ENCODE results near the gene OSBP2.

OSBP2 gene

GRCh38 chr22:30887861-30888260 lies 193.2 kb downstream of the OSBP2 start:
- DNase-seq (ENCODE audit: low read depth), result no peak
- TF ChIP-seq CTCF (IDR thresholded peaks at IDR 0.05; ENCODE audit: insufficient read depth, low read depth, low read length, missing control alignments), result no peak
- H3K4me3 ChIP-seq (ENCODE audit: low read length), result no peak overlapping the region

DNA sequence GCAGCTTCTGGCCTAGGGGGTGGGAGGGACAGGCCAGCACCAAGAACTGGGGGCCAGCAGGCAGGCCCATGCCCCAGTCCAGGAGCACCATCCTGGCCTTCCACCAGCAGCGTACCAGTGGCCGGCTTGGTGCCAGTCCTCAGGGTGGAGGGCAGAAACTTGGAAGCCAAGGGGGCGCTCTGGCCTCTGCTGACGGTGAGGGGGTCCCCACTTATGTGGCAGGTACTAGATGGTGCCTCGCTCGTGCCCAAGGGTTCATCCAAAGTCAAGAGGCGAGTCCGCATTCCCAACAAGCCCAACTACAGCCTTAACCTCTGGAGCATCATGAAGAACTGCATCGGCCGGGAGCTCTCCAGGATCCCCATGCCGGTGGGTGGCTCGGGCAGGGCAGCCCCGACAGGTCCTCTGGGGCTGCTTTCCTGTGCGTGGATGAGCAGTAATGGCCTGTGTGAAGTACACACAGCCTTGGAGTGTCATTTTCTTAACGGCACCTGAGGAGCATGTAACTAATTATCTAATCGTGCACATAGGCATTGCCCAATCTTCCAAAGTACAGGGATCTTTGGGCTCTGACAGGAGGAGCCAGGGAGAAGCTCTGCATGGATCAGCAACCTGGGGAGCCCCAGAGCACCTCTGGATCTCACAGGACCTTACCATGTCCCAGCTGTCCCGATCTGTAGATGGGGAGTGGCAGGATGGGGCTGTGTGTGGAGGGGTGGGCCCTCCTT lies 194.8 kb downstream of the OSBP2 start:
- TF ChIP-seq CTCF (IDR thresholded peaks at IDR 0.05; ENCODE audit: insufficient read depth, low read depth, low read length, missing control alignments), result no peak
- no peak overlapping the region for H3K4me3 ChIP-seq (ENCODE audit: low read length)
- no peak for DNase-seq (ENCODE audit: low read depth)

- H3K4me3 ChIP-seq (ENCODE audit: low read length), result no peak overlapping the region
- TF ChIP-seq CTCF (IDR thresholded peaks at IDR 0.05; ENCODE audit: insufficient read depth, low read depth, low read length, missing control alignments), result no peak
- no peak for DNase-seq (ENCODE audit: low read depth)
These were observed 195.4 kb downstream of the OSBP2 start for GRCh38 chr22:30889996-30890480.

DNA sequence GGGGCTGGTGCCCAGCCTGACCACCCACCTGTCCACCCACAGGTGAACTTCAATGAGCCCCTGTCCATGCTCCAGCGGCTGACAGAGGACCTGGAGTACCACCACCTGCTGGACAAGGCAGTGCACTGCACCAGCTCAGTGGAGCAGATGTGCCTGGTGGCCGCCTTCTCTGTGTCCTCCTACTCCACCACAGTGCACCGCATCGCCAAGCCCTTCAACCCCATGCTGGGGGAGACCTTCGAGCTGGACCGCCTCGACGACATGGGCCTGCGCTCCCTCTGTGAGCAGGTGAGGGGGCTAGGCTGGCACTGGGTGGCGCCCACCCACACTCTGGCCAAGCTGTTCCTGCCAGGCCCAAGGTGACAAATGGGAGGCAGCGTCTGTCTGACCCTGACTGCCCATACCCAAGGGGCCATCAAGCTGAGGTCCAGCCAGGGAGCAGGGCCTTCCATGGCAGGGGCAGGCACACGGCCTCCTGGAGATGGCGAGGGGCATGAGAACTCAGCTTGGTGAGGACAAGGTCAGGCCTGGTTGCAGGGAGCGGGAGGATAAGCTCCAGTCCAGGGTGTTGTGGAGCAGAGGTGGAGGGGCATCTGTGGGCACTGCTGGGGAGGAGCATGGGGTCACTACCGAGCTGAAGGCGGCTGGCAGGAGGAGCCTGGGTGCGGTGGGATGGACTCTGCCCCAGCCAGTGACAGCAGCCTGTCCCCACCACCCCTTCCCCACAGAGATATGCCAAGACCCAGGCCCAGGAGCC lies 196.2 kb downstream of the OSBP2 start:
- H3K4me3 ChIP-seq (ENCODE audit: low read length), result no peak overlapping the region
- DNase-seq (ENCODE audit: low read depth), result peak; percentile 55

DNA sequence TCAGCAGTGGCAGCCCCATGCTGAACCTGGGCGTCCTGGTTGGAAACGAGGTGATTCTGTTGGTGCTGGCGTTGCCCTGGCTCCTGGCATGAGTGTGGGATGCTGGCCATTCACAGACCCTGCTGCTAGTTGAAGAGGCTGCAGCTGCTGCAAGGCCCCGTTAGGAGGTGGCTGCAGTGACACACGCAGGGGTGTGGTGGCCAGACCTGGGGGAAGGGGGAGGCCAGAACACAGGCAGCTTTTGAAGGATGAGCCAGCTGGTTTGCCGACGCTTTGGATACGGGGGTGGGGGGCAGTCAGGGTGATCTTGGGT lies 196.7 kb downstream of the OSBP2 start:
- H3K4me3 ChIP-seq (ENCODE audit: low read length), result no peak overlapping the region
- no peak for DNase-seq (ENCODE audit: low read depth)
- no peak for TF ChIP-seq CTCF (IDR thresholded peaks at IDR 0.05; ENCODE audit: insufficient read depth, low read depth, low read length, missing control alignments)

More for the DNA sequence above, 196.2 kb downstream of the OSBP2 start:
- peak; percentile 82 for TF ChIP-seq CTCF (IDR thresholded peaks at IDR 0.05; ENCODE audit: insufficient read depth, low read depth, low read length, missing control alignments)

DNA sequence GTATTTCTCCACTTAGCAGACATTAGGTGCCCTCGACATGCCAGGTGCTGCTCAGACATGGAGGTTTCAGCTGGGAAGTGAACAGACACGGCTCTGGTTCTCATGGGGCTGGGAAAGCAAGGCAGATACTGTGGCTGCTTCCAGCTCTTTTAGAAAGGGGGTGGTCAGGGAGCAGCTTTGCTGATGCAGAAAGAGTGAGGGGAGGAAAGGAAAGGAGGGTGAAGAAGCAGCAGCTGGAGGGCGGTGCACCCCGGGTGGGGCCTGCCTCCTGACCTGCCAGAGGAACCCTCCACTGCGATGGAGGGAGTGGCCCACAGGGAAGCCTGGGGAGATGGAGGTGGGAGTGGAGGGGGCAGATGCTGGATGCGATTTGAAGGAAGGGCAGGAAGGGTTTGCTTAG lies 197.1 kb downstream of the OSBP2 start:
- no peak for TF ChIP-seq CTCF (IDR thresholded peaks at IDR 0.05; ENCODE audit: insufficient read depth, low read depth, low read length, missing control alignments)
- DNase-seq (ENCODE audit: low read depth), result no peak
- H3K4me3 ChIP-seq (ENCODE audit: low read length), result no peak overlapping the region
